PC-9 (cell line): ENCODE data around the gene TDRD1.

ENCODE experiments used
- CTCF ChIP-seq: fragments of 200-600 bp; sonication (generic); conservative IDR thresholded peaks from 2 replicates; pipeline ENCODE4 v1.6.1; 2017; ENCODE audit warnings: mixed run types, antibody characterized with exemption, mild to moderate bottlenecking, moderate library complexity
- EZH2 ChIP-seq: fragments of 200-600 bp; sonication (generic); IDR thresholded peaks from 2 replicates; pipeline ENCODE4 v1.8.0; 2017; ENCODE audit warnings: antibody characterized with exemption, low read depth

GRCh38 chr10:114172776-114173602 is 6.2 kb upstream of the TDRD1 start:
- TF ChIP-seq CTCF (no peak), EZH2 (no peak)
